Measurements from ENCODE around the gene FKBP6. TPM values are rescaled to one million over a fixed set of nuclear protein-coding genes. Genes with fewer than 3 reads are reported as not detected.

FKBP6 gene
- total and polyA plus RNA-seq, 9 of the 15 experiments (the other 6 are each of a cell fraction or from before 2014, with no cell fraction given), result not detected

- BruUV-seq (replicated peaks), result no TSS peak
- H3K79me2 ChIP-seq (ENCODE audit: control insufficient read depth, insufficient read depth, low read length), result no peaks in the 10 kb centered on the region
- H4K20me1 ChIP-seq (replicated peaks; ENCODE audit: control insufficient read depth, insufficient read depth, low read length), result no peaks in the 10 kb centered on the region
- H3K36me3 ChIP-seq (ENCODE audit: control insufficient read depth, insufficient read depth, low read length), result no peaks in the 10 kb centered on the region
- intact Hi-C loops (cut with micrococcal nuclease), result no loop called here
- no peak overlapping the region for H3K9ac ChIP-seq (ENCODE audit: insufficient read depth in 1 of 2, low read depth in 2 of 2, low read length in 2 of 2)
- H3K9me1 ChIP-seq (ENCODE audit: control insufficient read depth, insufficient read depth, low read length), result no peaks in the 10 kb centered on the region
- no peaks in the 10 kb centered on the region; the same call in 1 of the 2 replicates for H3K9me3 ChIP-seq (replicated peaks; ENCODE audit: control insufficient read depth, insufficient read depth, low read depth, low read length)
- TF ChIP-seq GTF2A2 (tag; IDR thresholded peaks at IDR 0.05), result no peak
- TF ChIP-seq NFATC3 (IDR thresholded peaks at IDR 0.05), result no peak
- TF ChIP-seq ZBTB34 (CRISPR knock-in tag; IDR thresholded peaks at IDR 0.05), result no peak
- TF ChIP-seq ZBTB9 (CRISPR knock-in tag; IDR thresholded peaks at IDR 0.05), result no peak
- no peak for TF ChIP-seq GTF2E2 (tag; IDR thresholded peaks at IDR 0.05)
- no peak for TF ChIP-seq HMGXB4 (CRISPR knock-in tag; IDR thresholded peaks at IDR 0.05)
- TF ChIP-seq ASH1L (IDR thresholded peaks at IDR 0.05; ENCODE audit: borderline replicate concordance, low read depth, partially characterized antibody), result no peak
- TF ChIP-seq ZNF253 (CRISPR knock-in tag; conservative IDR thresholded peaks at IDR 0.05), result no peak
- no peak overlapping the region for H3K27ac ChIP-seq (ENCODE audit: extremely low read depth, low read depth, low read length)
- H3K27me3 ChIP-seq (ENCODE audit: control insufficient read depth in 2 of 2, insufficient read depth in 2 of 2, low read length in 2 of 2), result peaks cover 63 to 89% of the 10 kb centered on the region in 2 experiments
- ATAC-seq (no peak), FAIRE-seq (peak; percentile 54), DNase-seq (ENCODE audit: extremely low read depth in 1 of 4, low spot score in 3 of 4) (no peak)
- H3K4me2 ChIP-seq (ENCODE audit: insufficient read depth, low read length), result no peak overlapping the region
- WGBS (ENCODE audit: insufficient coverage, low coverage, missing lambda C conversion rate), result under 1% methylated on average over 12 of the region's 12 CpGs
- ChIA-PET CTCF (ENCODE audit: low intra/inter-chr PET ratio) (no interaction called here), POLR2A (no interaction called here)
- in situ Hi-C loops (cut with MboI), result no loop called here
- no peak overlapping the region for H2AFZ ChIP-seq (ENCODE audit: low read depth, low read length)
- peaks cover 0 to 4% of the 10 kb centered on the region in 2 experiments; a peak in 1 of 5 replicates for H3K4me1 ChIP-seq (replicated peaks in 1 of 2; ENCODE audit: control insufficient read depth in 2 of 2, insufficient read depth in 2 of 2, low read length in 2 of 2)
- H3K4me3 ChIP-seq, result no peak overlapping the region
Measured at GRCh38 chr7:73350306-73351068, 22.5 kb downstream of the FKBP6 start.
